Stimulated activated CD4-positive, alpha-beta T cell treated with anti-CD3 and anti-CD28 coated beads, Interleukin-15, amount 100 ng/mL, for 24 hours (primary cell): ENCODE measurements around the gene CDHR1.

Source experiments
- DNase-seq: peaks from one replicate; pipeline ENCODE4 v3.0.0-alpha.2; 2020

The CDHR1 gene

DNA sequence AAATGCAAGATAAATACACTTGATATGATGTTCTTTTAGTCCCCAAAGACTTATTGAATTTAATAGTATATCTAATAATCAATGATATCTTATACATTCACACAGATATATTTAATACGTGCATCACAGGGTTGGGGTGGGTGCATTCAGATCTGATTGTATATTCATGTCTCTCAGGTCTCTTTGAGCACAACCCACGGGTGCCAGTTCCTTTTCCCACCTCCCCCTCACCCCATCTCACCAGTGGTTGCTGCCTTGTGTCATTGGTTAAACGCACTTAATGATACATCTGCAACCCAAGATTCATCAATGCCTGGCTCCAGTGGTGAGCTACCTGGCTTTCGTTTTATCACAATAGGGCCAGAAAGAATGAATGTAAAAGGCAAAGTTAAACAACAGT lies 40.8 kb downstream of the CDHR1 start:
- DNase-seq = no peak

DNA sequence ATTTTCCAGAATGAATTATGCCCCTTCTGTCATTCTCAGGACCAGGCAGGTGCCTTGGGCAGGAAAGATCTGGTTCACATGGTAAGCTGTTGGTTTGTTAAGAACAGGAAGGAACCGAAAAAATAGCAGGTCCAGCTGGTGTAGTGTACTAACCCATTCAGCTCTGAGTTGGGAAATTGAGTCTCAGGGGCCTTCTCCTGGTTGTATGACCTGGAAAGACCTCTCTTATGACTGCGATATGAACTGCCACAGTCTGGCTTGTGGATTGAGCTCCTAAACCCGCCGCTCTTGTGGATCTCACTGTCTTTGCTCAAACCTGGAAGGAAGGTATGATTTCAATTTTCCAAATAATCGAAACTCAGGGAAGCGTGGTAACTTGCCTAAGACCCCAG lies 42.5 kb downstream of the CDHR1 start:
- DNase-seq = no peak

DNA sequence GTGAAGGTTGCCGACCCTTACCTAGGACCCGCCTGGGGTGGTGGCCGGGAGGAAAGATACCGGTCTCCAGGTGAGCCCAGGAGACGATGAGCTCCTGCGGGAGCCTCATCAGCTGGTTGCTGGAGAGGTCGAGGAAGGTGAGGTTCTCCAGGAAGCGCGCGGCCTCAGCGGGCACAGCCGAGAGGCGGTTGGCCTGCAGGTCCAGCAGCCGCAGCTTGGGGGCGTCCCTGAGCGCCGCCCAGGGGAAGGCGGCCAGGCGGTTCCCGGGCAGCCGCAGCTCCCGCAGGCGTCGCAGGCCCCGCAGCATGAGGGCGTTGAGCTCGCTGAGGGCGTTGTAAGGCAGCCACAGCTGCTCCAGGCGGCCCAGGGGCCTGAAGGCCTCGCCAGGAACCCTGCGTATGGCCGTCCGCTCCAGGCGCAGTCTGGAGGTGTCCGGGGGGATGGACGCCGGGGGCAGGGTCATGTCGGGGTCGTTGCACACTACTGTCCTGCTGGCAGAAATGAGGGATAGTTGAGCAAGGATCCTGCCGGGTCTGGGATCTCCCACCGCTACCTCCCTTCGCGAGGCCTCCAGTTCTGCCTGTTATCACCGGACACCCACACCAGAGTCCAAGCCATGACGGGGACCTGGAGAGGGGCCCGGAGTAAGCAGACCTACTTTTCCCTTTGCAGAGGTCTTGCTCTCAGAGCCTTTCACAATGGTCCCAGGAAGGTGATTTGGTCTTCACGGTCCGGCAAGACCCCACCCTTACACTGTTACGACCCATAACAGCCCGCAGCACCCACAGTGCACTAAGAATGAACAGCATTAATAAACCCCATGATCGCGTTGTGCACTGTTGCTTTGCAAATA lies 43.1 kb downstream of the CDHR1 start:
- DNase-seq = no peak

DNA sequence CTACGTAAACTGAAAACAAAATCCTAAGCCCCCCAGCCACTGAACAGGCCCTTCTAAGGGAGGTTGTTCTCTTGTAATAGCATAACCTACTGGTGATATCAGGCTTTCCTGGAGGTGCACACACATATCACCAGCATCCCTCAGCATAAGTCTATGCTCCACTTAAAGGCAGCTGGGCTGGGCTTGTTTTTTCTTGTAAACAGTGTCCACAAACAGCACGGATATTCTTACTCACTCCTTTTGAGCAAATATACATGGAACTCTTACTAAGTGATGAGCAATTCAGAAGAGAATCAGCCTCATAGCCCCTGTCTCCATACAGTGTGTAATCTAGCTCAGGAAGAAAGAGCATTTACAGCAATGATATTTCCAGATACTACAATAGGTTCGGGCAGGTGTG lies 44.6 kb downstream of the CDHR1 start:
- no peak for DNase-seq

DNA sequence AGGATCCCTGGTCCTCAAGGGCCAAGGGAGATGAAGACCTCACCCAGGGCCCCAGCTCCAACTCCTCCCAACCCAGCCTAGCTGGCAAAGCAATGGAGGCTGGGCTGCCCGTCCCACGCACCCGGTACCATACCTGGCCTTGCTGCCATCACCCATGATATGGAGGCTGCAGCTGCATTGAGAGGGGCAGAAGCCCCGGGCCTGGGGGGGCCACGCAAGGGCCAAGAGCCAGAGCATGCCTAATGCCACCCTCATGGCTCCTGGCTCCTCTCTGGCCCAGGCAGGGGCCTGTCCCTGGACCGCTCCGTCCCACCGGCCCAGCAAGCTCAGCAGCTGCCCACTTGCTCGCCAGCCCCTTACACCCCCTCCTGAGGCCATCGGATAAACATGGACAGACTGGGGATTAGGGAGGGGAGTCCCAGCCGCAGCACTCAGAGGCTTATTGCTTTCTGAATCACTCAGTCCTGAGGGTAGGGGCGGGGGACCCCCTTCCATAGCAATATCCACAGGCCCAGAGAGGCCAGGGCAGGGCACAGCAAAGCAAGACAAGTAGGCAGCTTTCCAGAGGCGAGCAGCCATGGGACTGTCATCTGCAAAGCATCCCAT lies 47.0 kb downstream of the CDHR1 start, which contains the start of gene LRIT1:
LRIT1 (minus strand) TSS at position 362 of the 606 bp plus-strand sequence; CDS start at position 255, 107 bp downstream.
- DNase-seq = no peak

DNA sequence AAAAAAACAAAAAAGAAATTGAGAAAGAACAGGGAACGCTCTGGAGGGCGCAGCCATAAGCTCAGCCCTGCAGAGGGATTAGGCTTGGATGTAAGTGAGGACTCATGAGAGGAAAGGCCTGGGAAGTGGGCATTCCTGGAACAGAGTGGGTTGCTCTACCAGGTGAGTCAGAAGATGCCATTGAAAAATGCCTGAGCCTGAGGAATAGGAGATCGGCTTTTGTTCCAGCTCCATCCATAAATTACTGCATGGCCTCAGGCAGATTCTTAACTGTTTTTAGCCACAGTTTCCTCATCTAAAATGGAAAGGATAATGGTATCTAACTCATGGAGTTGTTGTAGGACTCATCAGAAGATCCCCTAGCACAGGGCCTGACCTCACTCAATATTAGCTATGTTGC lies 49.4 kb downstream of the CDHR1 start:
- no peak for DNase-seq

DNA sequence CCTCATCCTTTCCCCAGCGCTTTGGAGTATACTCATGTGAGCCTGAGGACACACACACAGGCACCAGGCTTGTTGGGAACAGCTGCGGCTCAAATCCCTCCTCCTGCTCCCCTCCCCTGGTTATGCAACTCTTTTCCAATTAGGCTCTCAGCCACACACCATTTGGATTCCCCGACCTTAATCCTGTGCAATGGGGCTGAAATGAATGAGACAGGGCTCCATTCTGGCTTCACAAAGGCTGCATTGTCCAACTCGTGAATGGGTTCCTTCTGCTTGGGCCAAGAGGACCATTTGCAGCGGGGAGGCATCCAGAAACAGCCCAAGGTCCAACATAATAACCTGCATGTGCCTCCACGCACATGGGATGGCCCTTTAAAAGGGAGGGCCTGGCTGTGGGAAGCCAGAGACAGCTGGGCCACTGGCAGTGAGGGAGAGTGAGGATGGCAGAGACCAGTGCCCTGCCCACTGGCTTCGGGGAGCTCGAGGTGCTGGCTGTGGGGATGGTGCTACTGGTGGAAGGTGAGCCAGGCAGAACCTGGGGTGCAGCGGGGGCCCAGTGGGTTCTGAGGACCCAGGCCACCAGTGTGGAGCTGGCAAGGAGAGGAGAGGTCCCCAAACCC lies 50.4 kb downstream of the CDHR1 start, which contains the start of gene RGR:
RGR (plus strand) TSS at position 403 of the 620 bp plus-strand sequence; CDS start at position 441, 38 bp downstream.
- no peak for DNase-seq

DNA sequence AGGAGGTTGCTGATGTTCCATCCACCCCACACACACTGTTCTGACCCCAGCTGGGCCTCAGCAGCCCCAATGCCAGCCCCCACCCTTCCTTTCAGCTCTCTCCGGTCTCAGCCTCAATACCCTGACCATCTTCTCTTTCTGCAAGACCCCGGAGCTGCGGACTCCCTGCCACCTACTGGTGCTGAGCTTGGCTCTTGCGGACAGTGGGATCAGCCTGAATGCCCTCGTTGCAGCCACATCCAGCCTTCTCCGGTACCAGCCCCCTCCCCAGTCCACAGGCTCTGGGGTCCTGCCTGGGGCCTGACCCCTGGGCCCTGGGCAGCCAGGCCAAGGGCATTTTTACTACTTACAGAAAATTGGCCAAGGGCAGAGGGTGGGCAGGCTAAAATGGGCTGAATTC lies 53.2 kb downstream of the CDHR1 start:
- DNase-seq = no peak

DNA sequence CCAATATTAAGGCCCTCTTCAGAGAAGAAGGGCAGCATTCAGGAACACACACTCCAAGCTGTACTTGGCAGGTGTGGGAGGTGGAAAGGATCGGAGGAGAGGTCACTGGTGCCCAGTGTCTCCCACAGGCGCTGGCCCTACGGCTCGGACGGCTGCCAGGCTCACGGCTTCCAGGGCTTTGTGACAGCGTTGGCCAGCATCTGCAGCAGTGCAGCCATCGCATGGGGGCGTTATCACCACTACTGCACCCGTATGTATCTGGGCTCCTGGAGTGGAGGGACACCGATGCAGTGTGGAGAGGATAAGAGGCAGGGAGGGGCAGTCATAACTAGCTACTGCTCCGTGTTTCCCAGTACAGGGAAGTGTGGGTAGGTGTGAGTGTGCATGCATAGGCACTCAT lies 54.5 kb downstream of the CDHR1 start:
- no peak for DNase-seq

DNA sequence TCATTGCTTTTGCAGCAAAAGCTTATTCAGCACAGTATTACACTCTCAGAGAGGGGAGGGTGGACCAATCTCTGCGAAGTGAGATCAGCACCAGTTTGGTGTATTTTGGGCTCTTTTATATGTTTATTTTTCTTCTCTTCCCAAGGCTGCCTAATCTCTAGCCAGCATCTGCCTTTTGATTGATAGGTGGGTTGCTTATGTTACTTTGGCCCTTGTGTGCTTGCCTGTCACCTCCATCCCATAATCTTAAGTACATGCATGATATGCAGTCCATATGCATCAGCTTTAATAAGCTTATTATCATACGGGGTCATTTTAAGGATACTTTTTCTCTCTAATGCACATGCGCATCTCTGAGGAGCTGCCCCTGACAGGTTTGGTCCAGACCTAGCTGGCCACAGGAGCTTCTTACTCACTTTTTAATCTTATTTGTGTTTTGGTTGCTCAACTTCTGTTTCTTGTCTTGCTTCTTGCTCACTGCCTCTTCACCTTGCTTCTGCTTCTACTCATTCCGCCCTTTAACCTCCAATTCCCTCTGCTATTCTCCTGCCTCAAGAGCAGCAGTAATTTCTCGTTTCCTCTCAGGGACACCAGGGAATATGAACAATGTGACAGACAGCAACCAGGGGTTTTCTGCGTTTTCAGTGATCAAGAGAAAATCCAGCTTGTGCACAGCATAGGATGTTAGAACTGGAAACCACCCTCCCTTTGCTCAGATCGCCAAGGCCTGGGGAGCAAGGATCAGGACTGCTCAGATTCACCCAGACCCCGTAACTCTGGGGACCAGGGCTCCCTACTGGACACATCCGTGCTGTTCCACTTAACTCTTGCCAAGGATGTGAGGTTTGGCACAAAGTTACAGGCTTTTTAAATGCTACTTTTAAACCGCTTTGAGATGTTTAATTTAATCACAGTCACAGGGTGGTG lies 60.5 kb downstream of the CDHR1 start:
- no peak for DNase-seq

DNA sequence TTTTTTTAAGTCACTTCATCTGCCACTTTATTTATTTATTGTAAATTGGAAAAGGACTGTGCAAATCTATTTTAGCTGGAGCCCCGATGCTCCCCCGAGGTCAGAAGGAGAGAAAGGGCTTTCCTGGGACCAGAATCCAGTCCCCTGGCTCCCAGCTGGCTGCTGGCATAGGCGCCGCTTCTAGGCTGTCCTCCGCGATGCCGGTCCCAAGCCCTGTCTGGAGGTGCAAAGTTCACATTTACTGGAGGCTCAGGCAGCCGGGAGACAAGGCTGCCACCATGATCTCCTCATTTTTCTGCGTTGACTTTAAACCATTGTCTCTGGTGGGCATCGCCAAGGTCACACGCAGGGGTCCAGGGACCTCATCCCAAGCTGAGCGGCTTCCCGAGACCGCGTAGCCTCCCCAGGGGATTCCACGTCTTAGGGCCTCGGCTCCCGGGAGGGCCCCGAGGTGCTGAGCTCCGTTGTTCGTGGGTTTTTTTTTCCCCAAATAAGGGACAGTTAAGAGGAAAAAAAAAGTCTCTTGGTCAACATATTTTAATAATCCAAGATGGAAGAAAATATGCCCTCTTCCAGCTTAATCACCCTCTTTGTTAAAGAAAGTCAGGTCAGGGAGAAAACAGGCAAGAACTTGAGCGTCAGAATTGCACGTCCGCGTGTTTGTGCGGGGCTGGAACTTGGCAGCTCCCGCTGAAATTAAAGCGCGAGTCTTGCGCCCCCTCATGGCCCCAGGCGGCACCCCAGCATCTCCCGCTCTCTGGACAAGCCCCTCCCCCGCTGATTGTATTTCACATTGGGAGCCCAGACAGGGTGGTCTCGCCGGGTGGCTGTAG lies 62.4 kb downstream of the CDHR1 start:
- DNase-seq = peak; percentile 75

DNA sequence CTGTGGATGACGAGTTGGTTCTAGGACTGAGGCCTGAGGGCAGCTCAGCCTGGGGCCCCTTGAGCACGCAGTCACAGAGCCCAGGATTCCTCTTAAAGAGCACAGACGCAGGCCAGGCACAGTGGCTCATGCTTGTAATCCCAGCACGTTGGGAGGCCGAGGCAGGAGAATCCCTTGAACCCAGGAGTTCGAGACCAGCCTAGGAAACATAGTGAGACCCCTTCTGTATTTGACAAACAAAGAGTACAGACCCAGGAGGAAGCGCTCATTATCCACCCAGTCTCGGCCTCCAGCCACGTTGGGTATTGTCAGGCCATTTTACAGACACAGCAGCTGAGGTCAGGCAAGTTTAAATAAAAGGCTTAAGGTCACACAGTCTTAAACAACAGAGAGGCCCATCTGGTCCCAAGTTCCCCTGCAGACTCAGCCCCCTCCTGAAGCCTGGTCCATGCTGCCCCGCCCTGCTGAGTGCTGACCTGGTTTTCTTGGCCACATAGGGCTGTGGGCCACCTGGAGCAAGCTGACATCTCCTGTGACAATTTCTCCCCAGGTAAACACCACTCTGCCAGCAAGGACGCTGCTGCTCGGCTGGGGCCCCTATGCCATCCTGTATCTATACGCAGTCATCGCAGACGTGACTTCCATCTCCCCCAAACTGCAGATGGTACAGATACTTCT lies 63.1 kb downstream of the CDHR1 start:
- DNase-seq = no peak

DNA sequence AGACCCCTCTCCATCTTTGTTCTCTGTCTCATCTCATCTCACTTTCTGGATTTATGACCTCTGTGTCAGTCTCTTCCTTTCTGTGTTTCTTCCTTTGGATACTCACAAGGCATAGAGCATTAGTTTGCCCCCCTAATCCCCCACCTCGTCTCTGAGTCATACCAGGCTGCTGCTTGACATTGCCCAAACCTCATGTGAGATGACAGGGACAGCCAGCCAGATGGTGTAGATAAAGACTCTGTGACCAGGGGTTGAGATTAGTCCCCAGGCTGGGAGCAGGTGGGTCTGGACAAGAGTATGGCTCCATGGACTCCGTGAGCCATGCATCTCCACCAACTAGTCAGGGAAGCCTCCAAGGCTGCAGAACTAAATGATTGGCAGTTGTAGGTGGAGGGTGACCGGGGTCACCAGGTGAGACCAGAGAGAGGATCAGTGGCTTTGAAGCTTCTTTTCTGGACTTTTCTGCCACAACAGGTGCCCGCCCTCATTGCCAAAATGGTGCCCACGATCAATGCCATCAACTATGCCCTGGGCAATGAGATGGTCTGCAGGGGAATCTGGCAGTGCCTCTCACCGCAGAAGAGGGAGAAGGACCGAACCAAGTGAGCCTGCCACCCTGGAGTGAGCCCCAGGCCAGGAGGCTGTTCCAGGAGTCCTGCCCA lies 63.8 kb downstream of the CDHR1 start:
- no peak for DNase-seq

DNA sequence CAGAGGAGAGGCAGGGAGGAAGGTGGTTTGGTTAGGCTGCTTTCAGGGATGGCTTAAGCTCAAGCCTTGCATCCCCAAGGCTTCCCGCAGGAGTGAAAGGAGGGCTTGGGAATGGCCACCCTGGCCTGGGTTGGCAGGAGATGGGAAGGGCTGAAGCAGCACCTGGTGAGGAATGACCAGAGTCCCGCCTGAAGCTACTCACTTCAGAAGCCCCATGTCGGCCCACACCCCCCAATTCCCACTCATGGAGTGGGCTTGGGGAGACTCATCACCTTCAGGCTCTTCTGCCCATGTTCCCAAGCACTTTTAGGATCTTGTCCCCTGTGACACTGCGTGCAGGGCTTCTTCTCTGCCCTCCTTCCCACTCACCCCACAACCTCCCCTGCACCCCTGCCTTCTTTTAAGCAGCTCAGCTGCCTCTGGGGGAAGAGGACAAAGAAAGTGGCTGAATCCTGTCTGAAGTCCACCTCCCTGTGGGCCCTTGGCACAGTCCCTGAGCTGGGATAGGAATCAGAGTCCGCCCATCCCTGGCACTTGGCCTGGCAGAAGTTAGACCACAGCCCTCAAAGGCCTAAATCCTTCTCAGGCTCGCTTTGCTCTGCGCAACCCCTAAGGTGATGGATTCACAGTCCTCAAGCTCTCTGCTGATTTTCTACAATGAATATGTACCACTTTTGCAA lies 67.0 kb downstream of the CDHR1 start:
- no peak for DNase-seq

DNA sequence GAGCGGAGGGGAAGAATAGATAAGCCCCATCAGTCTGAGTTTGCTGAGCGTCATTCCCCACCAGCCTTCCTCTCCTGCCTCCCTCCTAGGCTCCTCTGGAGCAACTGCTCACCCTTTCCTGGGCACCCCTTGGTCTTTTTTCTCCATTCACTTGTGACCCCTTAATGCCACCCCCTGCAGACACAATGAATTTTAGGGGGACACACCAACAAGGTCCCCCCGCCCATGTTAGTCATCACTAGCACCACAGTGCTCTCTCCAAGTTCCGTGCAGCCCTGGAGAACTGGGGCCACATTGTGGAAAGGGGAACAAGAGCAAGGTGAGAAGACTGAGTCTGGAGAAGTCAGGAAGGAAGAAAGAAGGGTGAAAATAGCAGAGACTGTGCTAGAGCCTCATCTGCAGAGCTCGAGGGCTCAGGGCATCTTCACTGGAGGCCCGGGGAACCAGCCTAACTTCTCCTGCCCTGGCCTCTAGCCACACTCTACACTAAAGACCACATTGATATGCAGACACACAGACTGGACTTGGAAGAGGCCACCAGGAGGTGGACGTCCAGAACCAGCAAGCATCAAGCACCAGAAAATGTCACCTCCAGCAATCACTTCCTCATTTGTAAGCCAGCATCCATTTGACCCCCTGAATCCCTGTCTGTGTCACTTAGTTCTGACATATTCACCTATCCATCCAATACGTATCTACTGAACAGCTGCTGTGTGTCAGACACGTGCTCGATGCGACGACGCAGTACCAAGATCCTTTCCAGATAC lies 68.0 kb downstream of the CDHR1 start:
- no peak for DNase-seq

DNA sequence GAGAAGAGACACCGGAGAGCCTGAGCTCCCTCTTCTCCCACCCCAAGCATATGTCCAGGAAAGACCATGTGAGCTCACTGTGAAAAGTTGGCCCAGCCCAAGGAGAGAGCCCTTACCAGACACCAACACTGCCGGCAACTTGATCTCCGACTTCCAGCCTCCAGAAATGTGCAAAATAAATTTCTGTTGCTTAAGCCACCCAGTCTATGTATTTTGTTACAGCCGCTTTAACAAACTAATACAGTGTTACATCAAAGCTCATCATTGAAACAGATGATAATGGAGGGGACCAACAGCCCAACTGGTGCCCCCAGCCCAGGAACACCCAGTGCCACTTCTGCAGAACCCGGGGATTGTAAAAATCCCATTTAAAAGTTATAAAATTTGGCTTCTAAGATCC lies 69.4 kb downstream of the CDHR1 start:
- no peak for DNase-seq

DNA sequence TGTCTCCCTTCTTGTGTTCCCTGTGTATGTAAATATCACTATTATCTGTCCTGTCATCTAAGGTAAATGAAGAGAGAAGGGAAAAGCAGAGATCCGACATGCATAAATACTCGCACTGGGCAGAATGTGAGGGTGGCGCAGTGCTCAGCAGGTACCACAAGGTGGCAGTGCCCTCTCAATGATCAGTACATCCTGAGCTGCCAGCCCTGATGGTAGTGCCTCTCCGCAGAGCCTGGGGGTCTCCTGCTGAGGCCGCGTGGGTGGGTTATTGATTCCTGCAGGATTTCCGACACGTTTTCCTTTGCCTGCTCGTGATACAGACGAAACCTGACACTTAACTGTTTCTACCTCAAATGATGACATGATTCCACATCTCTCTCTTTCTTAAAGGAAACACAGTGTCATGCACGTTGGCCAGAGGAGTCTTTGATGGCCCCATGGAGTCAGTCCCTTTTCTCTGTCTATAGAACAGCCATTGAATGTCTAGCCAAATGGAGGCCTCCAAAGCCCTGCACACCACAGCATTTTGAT lies 70.3 kb downstream of the CDHR1 start:
- peak; percentile 80 for DNase-seq

DNA sequence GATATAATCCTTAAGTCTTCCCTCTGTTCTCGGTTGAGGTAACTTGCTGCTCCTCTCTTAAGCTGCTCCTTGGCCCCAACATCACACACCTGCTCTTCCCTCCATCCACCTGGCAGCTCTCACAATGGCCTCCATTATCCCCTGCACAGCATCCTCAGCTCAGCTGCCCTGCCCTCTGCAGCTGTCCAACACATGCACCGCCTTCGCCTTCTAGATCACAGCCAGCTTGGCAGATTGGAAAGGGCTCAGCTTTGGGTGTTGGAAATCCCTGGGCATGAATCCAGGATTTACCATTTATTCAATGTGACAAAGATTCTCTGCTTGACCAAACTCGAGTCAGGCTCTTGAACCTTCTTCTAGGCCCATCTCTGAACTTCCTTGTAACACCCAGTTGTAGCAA lies 71.1 kb downstream of the CDHR1 start:
- DNase-seq = no peak
